SK-N-SH (cell line): Measurements from ENCODE around the gene RAB15. TPM values are rescaled to one million over a fixed set of nuclear protein-coding genes. Genes with fewer than 3 reads are reported as not detected.

ENCODE experiments used
- CTCF ChIA-PET: fragments of 300-600, 350-600 bp; formaldehyde crosslinking; extraction: SDS; loops from one replicate; lab custom pipeline; 2021; lab: Yijun Ruan, JAX
- POLR2A ChIA-PET: fragments of 350-600 bp; sonication (Branson Sonifier 250); formaldehyde crosslinking; extraction: SDS; loops from one replicate; lab custom pipeline; 2020; ENCODE audit warnings: antibody characterized with exemption, inconsistent platforms; lab: Yijun Ruan, JAX
- DNase-seq: peaks from one replicate; pipeline ENCODE4 v3.0.0; 2012
- H2AFZ ChIP-seq: fragments of 200-600 bp; sonication (generic); 2 replicates; pipeline ENCODE4 v1.8.1; 2016; ENCODE audit warnings: antibody characterized with exemption, mild to moderate bottlenecking, low read depth
- H3F3A ChIP-seq: fragments of 200-600 bp; sonication (generic); replicated peaks from 2 replicates; pipeline ENCODE3; 2016; ENCODE audit warnings: antibody characterized with exemption, mild to moderate bottlenecking; ENCODE audit not compliant: insufficient read depth
- H3K27ac ChIP-seq, 2 experiments: fragments of 200-500 bp in 1 of 2; fragments of 200-600 bp in 1 of 2; sonication (Bioruptor generic) in 1 of 2; sonication (generic), shearing (Covaris generic) in 1 of 2; 2 replicates each; pipeline versions ENCODE4 v1.5.1 to v1.6.1; 2014 to 2016; ENCODE audit warnings: low read depth in 2 of 2, inconsistent platforms in 1 of 2, low read length in 1 of 2, mild to moderate bottlenecking in 1 of 2, mixed read lengths in 1 of 2
- H3K27me3 ChIP-seq: fragments of 200-600 bp; sonication (generic), shearing (Covaris generic); 2 replicates; pipeline ENCODE4 v1.6.1; 2016; ENCODE audit warnings: mixed run types; ENCODE audit not compliant: insufficient read depth
- H3K36me3 ChIP-seq, 2 experiments: fragments of 200-500 bp in 1 of 2; fragments of 200-600 bp in 1 of 2; sonication (Bioruptor generic) in 1 of 2; sonication (generic) in 1 of 2; replicated peaks in 1 of 2; 2 replicates each; pipeline versions ENCODE3 to v1.5.1; 2014 to 2016; ENCODE audit warnings: low read length in 1 of 2, mild to moderate bottlenecking in 1 of 2; ENCODE audit not compliant: insufficient read depth in 2 of 2, control insufficient read depth in 1 of 2
- H3K4me1 ChIP-seq, 2 experiments: fragments of 200-500 bp in 1 of 2; fragments of 200-600 bp in 1 of 2; sonication (Bioruptor generic) in 1 of 2; sonication (generic), shearing (Covaris generic) in 1 of 2; 2 replicates each; pipeline versions ENCODE4 v1.5.1 to v1.6.1; 2014 to 2016; ENCODE audit warnings: low read depth in 1 of 2, low read length in 1 of 2, mixed run types in 1 of 2; ENCODE audit not compliant: insufficient read depth in 2 of 2, control insufficient read depth in 1 of 2
- H3K4me2 ChIP-seq: fragments of 200-600 bp; sonication (generic), shearing (Covaris generic); 2 replicates; pipeline ENCODE4 v1.6.1; 2017; ENCODE audit warnings: mixed run types
- H3K4me3 ChIP-seq, 2 experiments: fragments of 200-500 bp in 1 of 2; fragments of 200-600 bp in 1 of 2; sonication (Bioruptor generic) in 1 of 2; sonication (generic), shearing (Covaris generic) in 1 of 2; 2 replicates each; pipeline versions ENCODE4 v1.5.1 to v1.8.1; 2014 to 2016; ENCODE audit warnings: low read depth in 2 of 2, inconsistent platforms in 1 of 2, low read length in 1 of 2, mild to moderate bottlenecking in 1 of 2, mixed read lengths in 1 of 2, moderate library complexity in 1 of 2
- H3K79me2 ChIP-seq: fragments of 200-600 bp; sonication (generic); 2 replicates; pipeline ENCODE4 v1.8.1; 2017; ENCODE audit warnings: mild to moderate bottlenecking; ENCODE audit not compliant: insufficient read depth
- H3K9ac ChIP-seq: fragments of 200-600 bp; sonication (generic); 2 replicates; pipeline ENCODE4 v1.6.1; 2017; ENCODE audit warnings: mixed run types
- H3K9me2 ChIP-seq: fragments of 200-600 bp; sonication (generic); 2 replicates; pipeline ENCODE4 v1.6.1; 2017; ENCODE audit warnings: mixed run types
- H3K9me3 ChIP-seq: fragments of 200-600 bp; sonication (generic); 2 replicates; pipeline ENCODE4 v1.6.1; 2017; ENCODE audit warnings: mixed run types, mild to moderate bottlenecking, moderate library complexity
- H4K20me1 ChIP-seq: fragments of 200-600 bp; sonication (generic); 2 replicates; pipeline ENCODE4 v1.6.1; 2017; ENCODE audit warnings: mild to moderate bottlenecking, mixed run types; ENCODE audit not compliant: insufficient read depth
- CHD2 ChIP-seq: fragments of 150-350 bp; IDR thresholded peaks from 2 replicates; pipeline ENCODE4 v1.6.1; 2018; ENCODE audit warnings: low read length; ENCODE audit not compliant: partially characterized antibody
- ELF1 ChIP-seq: IDR thresholded peaks from 2 replicates; pipeline ENCODE4 v1.4.0; 2012
- EP300 ChIP-seq, 2 experiments: IDR thresholded peaks; 2 replicates each; pipeline versions ENCODE4 v1.4.0 to v1.6.1; 2012; ENCODE audit warnings: borderline replicate concordance in 1 of 2, low read depth in 1 of 2, low read length in 1 of 2
- EZH2phosphoT487 ChIP-seq: fragments of 200-600 bp; sonication (generic); IDR thresholded peaks from 2 replicates; pipeline ENCODE4 v1.6.1; 2017; ENCODE audit warnings: low read depth, mixed run types, mild to moderate bottlenecking, antibody characterized with exemption, moderate library complexity, borderline replicate concordance
- GATA2 ChIP-seq: sonication (generic); formaldehyde crosslinking; IDR thresholded peaks from 2 replicates; pipeline ENCODE4 v1.5.0; 2020; ENCODE audit warnings: mild to moderate bottlenecking, missing genetic modification reagents
- MXI1 ChIP-seq: IDR thresholded peaks from 2 replicates; pipeline ENCODE4 v1.6.1; 2012; ENCODE audit warnings: mild to moderate bottlenecking, low read depth, low read length, improper control_type of control experiment
- NFIC ChIP-seq: IDR thresholded peaks from 2 replicates; pipeline ENCODE4 v1.4.0; 2012; ENCODE audit warnings: borderline replicate concordance
- POLR2AphosphoS5 ChIP-seq: IDR thresholded peaks from 2 replicates; pipeline ENCODE4 v1.6.1; 2012; ENCODE audit warnings: low read depth, low read length
- RAD21 ChIP-seq: IDR thresholded peaks from 2 replicates; pipeline ENCODE4 v1.6.1; 2012; ENCODE audit warnings: mild to moderate bottlenecking, low read length
- RFX5 ChIP-seq: IDR thresholded peaks from 2 replicates; pipeline ENCODE4 v1.6.1; 2012; ENCODE audit warnings: mild to moderate bottlenecking, improper control_type of control experiment, low read length
- SIN3A ChIP-seq: IDR thresholded peaks from 2 replicates; pipeline ENCODE4 v1.6.1; 2012; ENCODE audit warnings: low read depth, mild to moderate bottlenecking, low read length, moderate library complexity, borderline replicate concordance
- SMC3 ChIP-seq: IDR thresholded peaks from 2 replicates; pipeline ENCODE4 v1.6.1; 2012; ENCODE audit warnings: low read depth, low read length, improper control_type of control experiment
- TAF1 ChIP-seq: IDR thresholded peaks from 2 replicates; pipeline ENCODE4 v1.6.1; 2012; ENCODE audit warnings: low read depth, mild to moderate bottlenecking, low read length, moderate library complexity, borderline replicate concordance
- TCF12 ChIP-seq: IDR thresholded peaks from 2 replicates; pipeline ENCODE4 v1.4.0; 2012
- YY1 ChIP-seq: IDR thresholded peaks from 2 replicates; pipeline ENCODE4 v1.4.0; 2012; ENCODE audit warnings: low read depth, mild to moderate bottlenecking
- WGBS: methylation state at CpG from one replicate; pipeline ENCODE4 v1.1.6; 2017; ENCODE audit warnings: low lambda C conversion rate; 5-methylcytosine and 5-hydroxymethylcytosine counted together
- polyA plus RNA-seq, 3 experiments: library from polyadenylated mRNA; depleted of rRNA; stranded (reverse); fragments of >200 nt; gene quantifications; 2 replicates each; pipeline ENCODE4 v1.2.3, GENCODE V29; 2012
- TF ChIP-seq, protein P1 (sequence below): fragments of 150-350 bp; IDR thresholded peaks from 2 replicates; pipeline ENCODE4 v1.6.1; 2017; ENCODE audit warnings: antibody characterized with exemption, low read length, low read depth, borderline replicate concordance
- TF ChIP-seq, protein P2 (sequence below): fragments of 200-600 bp; sonication (generic); IDR thresholded peaks from 2 replicates; pipeline ENCODE4 v1.6.1; 2017; ENCODE audit warnings: antibody characterized with exemption, mild to moderate bottlenecking, moderate library complexity
- TF ChIP-seq, protein P3 (sequence below): IDR thresholded peaks from 2 replicates; pipeline ENCODE4 v1.4.0; 2012; ENCODE audit warnings: low read depth, borderline replicate concordance

The RAB15 gene
- polyA plus RNA-seq, 1 of the 3 experiments (the other 2 are of a cell fraction): 14.2 TPM

DNA sequence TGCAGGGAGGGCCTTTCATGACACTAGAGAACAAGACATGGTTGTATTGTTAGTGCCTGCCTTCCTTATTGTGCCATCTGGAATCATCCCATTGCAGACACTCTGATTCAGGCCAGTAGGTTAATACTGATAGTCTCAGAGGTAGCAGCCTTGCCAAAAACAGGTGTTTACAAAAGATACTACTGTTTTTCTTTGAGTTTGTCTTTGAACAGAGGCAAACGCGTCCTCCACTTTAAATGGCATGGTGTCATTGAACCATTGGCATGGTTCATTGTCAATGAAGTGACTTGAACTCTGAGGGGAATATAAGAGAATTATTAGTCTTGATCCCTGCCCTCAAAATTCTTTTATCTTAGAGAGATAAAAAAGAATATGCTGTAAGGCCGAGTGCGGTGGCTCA, 18.8 kb upstream of the RAB15 start:
- no peak overlapping the region for H3K27ac ChIP-seq
- no peak overlapping the region for H3K4me3 ChIP-seq
- ChIA-PET CTCF (interaction anchor here (1.7 kb wide), 1 partner anchor 29 kb away, joined by 5 read pairs; no protein-coding TSS in a partner anchor), POLR2A (no interaction called here)
- H3K4me1 ChIP-seq: peaks cover 4 to 8% of the 10 kb centered on the region in 2 experiments; a peak in 3 of 4 replicates
- no peak overlapping the region for H3K9ac ChIP-seq
- no peaks in the 10 kb centered on the region for H3K9me3 ChIP-seq
- H4K20me1 ChIP-seq: no peaks in the 10 kb centered on the region
- DNase-seq: no peak
- 99% methylated on average over 4 of the region's 4 CpGs for WGBS
- H3K27me3 ChIP-seq: no peaks in the 10 kb centered on the region
- H3F3A ChIP-seq: no peaks in the 10 kb centered on the region
- H3K9me2 ChIP-seq: no peaks in the 10 kb centered on the region
- no peak overlapping the region for H3K4me2 ChIP-seq
- peaks cover 51% of the 10 kb centered on the region for H3K79me2 ChIP-seq
- H3K36me3 ChIP-seq: no peaks in the 10 kb centered on the region
- TF ChIP-seq SMC3 (no peak), NFIC (no peak), RAD21 (no peak), GATA2 (CRISPR knock-in tag) (no peak), RFX5 (no peak), EZH2phosphoT487 (no peak), YY1 (no peak), TAF1 (no peak), ELF1 (no peak), POLR2AphosphoS5 (no peak)
- TF ChIP-seq, protein P1, sequence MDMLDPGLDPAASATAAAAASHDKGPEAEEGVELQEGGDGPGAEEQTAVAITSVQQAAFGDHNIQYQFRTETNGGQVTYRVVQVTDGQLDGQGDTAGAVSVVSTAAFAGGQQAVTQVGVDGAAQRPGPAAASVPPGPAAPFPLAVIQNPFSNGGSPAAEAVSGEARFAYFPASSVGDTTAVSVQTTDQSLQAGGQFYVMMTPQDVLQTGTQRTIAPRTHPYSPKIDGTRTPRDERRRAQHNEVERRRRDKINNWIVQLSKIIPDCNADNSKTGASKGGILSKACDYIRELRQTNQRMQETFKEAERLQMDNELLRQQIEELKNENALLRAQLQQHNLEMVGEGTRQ: no peak
- no peak overlapping the region for H2AFZ ChIP-seq

DNA sequence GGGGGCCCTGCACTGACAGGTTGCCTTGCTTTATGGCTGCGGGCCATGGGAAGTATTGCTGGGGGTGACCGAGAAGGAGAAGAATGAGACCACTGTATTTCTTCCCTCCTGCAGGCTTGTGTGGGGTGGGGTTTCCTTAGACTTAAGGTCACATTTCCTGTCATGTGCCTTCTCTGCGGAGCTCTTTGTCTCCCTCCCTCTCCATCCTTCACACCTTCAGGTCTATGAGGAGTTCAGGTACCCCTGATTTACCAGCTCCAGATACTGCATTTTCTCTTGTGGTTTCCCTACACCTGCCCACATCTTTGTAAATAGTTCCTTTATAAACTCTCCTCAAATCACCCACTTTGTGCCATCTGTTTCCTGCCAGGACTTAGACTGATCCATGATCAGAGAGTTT, 18.2 kb upstream of the RAB15 start:
- Histone ChIP-seq H3K79me2 (peaks cover 48% of the 10 kb centered on the region), H3K4me3 (no peak overlapping the region), H3K4me1 (peaks cover 4 to 8% of the 10 kb centered on the region in 2 experiments; a peak in 3 of 4 replicates), H3F3A (no peaks in the 10 kb centered on the region), H3K9me2 (no peaks in the 10 kb centered on the region), H3K36me3 (no peaks in the 10 kb centered on the region), H3K4me2 (no peak overlapping the region), H3K9ac (no peak overlapping the region), H4K20me1 (no peaks in the 10 kb centered on the region), H3K27ac (no peak overlapping the region), H2AFZ (no peak overlapping the region), H3K9me3 (no peaks in the 10 kb centered on the region), H3K27me3 (no peaks in the 10 kb centered on the region)
- ChIA-PET CTCF (interaction anchor here (1.7 kb wide), 1 partner anchor 30 kb away, joined by 5 read pairs; no protein-coding TSS in a partner anchor), POLR2A (no interaction called here)
- WGBS: 99% methylated on average over 3 of the region's 3 CpGs
- DNase-seq: no peak
- no peak for TF ChIP-seq TCF12
- TF ChIP-seq, protein P2, sequence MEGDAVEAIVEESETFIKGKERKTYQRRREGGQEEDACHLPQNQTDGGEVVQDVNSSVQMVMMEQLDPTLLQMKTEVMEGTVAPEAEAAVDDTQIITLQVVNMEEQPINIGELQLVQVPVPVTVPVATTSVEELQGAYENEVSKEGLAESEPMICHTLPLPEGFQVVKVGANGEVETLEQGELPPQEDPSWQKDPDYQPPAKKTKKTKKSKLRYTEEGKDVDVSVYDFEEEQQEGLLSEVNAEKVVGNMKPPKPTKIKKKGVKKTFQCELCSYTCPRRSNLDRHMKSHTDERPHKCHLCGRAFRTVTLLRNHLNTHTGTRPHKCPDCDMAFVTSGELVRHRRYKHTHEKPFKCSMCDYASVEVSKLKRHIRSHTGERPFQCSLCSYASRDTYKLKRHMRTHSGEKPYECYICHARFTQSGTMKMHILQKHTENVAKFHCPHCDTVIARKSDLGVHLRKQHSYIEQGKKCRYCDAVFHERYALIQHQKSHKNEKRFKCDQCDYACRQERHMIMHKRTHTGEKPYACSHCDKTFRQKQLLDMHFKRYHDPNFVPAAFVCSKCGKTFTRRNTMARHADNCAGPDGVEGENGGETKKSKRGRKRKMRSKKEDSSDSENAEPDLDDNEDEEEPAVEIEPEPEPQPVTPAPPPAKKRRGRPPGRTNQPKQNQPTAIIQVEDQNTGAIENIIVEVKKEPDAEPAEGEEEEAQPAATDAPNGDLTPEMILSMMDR: no peak
- TF ChIP-seq CHD2: no peak
- TF ChIP-seq, protein P3, sequence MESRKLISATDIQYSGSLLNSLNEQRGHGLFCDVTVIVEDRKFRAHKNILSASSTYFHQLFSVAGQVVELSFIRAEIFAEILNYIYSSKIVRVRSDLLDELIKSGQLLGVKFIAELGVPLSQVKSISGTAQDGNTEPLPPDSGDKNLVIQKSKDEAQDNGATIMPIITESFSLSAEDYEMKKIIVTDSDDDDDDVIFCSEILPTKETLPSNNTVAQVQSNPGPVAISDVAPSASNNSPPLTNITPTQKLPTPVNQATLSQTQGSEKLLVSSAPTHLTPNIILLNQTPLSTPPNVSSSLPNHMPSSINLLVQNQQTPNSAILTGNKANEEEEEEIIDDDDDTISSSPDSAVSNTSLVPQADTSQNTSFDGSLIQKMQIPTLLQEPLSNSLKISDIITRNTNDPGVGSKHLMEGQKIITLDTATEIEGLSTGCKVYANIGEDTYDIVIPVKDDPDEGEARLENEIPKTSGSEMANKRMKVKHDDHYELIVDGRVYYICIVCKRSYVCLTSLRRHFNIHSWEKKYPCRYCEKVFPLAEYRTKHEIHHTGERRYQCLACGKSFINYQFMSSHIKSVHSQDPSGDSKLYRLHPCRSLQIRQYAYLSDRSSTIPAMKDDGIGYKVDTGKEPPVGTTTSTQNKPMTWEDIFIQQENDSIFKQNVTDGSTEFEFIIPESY: no peak
- no peak for TF ChIP-seq SIN3A
- no peak for TF ChIP-seq EP300 (IDR thresholded peaks at IDR 0.05; ENCODE audit: borderline replicate concordance in 1 of 2, low read depth in 1 of 2, low read length in 1 of 2)
- no peak for TF ChIP-seq MXI1
